Upper lobe of right lung (tissue), 1 donor: ENCODE data around the gene PRPF6. TPM values are rescaled to one million over a fixed set of nuclear protein-coding genes. Genes with fewer than 3 reads are reported as not detected.

Experiments used
- ATAC-seq: fragments of 200-7000 bp; cut with Tn5 transposase; one replicate; pipeline ENCODE4 v1.9.1; 2020; ENCODE audit warnings: mild to moderate bottlenecking, moderate library complexity
- DNase-seq: peaks from one replicate; pipeline ENCODE4 v3.0.0-alpha.2; 2020
- H3K27ac ChIP-seq: fragments of 200-600 bp; one replicate; pipeline ENCODE4 v1.8.0; 2022
- H3K27me3 ChIP-seq: fragments of 200-600 bp; one replicate; pipeline ENCODE4 v1.8.0; 2022; ENCODE audit warnings: mild to moderate bottlenecking
- H3K36me3 ChIP-seq: fragments of 200-600 bp; one replicate; pipeline ENCODE4 v1.8.0; 2022
- H3K4me1 ChIP-seq: fragments of 200-600 bp; one replicate; pipeline ENCODE4 v1.8.0; 2022
- H3K4me3 ChIP-seq: fragments of 200-600 bp; one replicate; pipeline ENCODE4 v1.8.0; 2022; ENCODE audit warnings: mild to moderate bottlenecking
- H3K9me3 ChIP-seq: fragments of 200-600 bp; one replicate; pipeline ENCODE4 v1.8.0; 2022
- CTCF ChIP-seq: fragments of 200-600 bp; IDR thresholded peaks from one replicate; pipeline ENCODE4 v1.8.0; 2022; ENCODE audit warnings: antibody characterized with exemption
- intact Hi-C: fragments of 100-400 bp; cut with DNase I; formaldehyde crosslinking; loops from one replicate; pipeline ENCODE4 v1.11.0; 2022
- total RNA-seq: library from RNA; stranded (reverse); fragmentation: NEBNext Ultra II Directional; extraction: Animal tissue kit (Norgen Biotek cat#: 25700); gene quantifications from one replicate; pipeline ENCODE4 v1.2.1, GENCODE V29; 2021
- donor health status: DM: no; HTN: yes; CAD: no; lungs with severe emphysema.

PRPF6 gene
- total RNA-seq, 1 donor from 2014 or later = 58.9 TPM

GRCh38 chr20:63935447-63935846, 45.5 kb upstream of the PRPF6 start:
- no peak for DNase-seq
- Histone ChIP-seq H3K9me3 (no peaks in the 10 kb centered on the region), H3K4me3 (no peak overlapping the region), H3K27ac (no peak overlapping the region), H3K36me3 (peaks cover 67% of the 10 kb centered on the region), H3K27me3 (no peaks in the 10 kb centered on the region), H3K4me1 (no peaks in the 10 kb centered on the region)
- no peak for ATAC-seq
- no peak for TF ChIP-seq CTCF
- intact Hi-C loops = no loop called here

GRCh38 chr20:63937596-63937995, 43.3 kb upstream of the PRPF6 start:
- Histone ChIP-seq H3K9me3 (no peaks in the 10 kb centered on the region), H3K27me3 (no peaks in the 10 kb centered on the region), H3K36me3 (peaks cover 53% of the 10 kb centered on the region), H3K4me1 (peaks cover 8% of the 10 kb centered on the region), H3K27ac (no peak overlapping the region), H3K4me3 (no peak overlapping the region)
- DNase-seq (no peak), ATAC-seq (no peak)
- TF ChIP-seq CTCF = no peak
- intact Hi-C loops = no loop called here

- Histone ChIP-seq H3K36me3 (peaks cover 58% of the 10 kb centered on the region), H3K27me3 (no peaks in the 10 kb centered on the region), H3K27ac (no peak overlapping the region), H3K9me3 (no peaks in the 10 kb centered on the region), H3K4me3 (no peak overlapping the region), H3K4me1 (peaks cover 22% of the 10 kb centered on the region)
- no peak for TF ChIP-seq CTCF
- intact Hi-C loops = no loop called here
- ATAC-seq (no peak), DNase-seq (no peak)
These were observed 41.6 kb upstream of the PRPF6 start for GRCh38 chr20:63939061-63939935.

- no peak for DNase-seq
- Histone ChIP-seq H3K4me1 (peaks cover 22% of the 10 kb centered on the region), H3K4me3 (no peak overlapping the region), H3K36me3 (peaks cover 58% of the 10 kb centered on the region), H3K9me3 (no peaks in the 10 kb centered on the region), H3K27me3 (no peaks in the 10 kb centered on the region), H3K27ac (no peak overlapping the region)
- ATAC-seq = no peak
- TF ChIP-seq CTCF = no peak
- intact Hi-C loops = no loop called here
These were observed 40.9 kb upstream of the PRPF6 start for GRCh38 chr20:63940071-63940471.

GRCh38 chr20:63940472-63941266, 40.3 kb upstream of the PRPF6 start:
- peaks cover 58% of the 10 kb centered on the region for H3K36me3 ChIP-seq
- no peak for DNase-seq
- intact Hi-C loops = no loop called here
- TF ChIP-seq CTCF = no peak
- no peak overlapping the region for H3K4me3 ChIP-seq
- H3K27ac ChIP-seq = peak overlapping the region; percentile 72
- ATAC-seq = no peak
- no peaks in the 10 kb centered on the region for H3K9me3 ChIP-seq
- H3K4me1 ChIP-seq = peaks cover 22% of the 10 kb centered on the region
- H3K27me3 ChIP-seq = no peaks in the 10 kb centered on the region
